ENCODE data around the gene URGCP.

GRCh38 chr7:43876976-43877745 lies 29.2 kb downstream of the URGCP start:
- TF ChIP-seq CEBPB (IDR thresholded peaks at IDR 0.05; ENCODE audit: borderline replicate concordance in 1 of 2, low read depth in 2 of 2, low read length in 2 of 2) = no peak
- no peak for TF ChIP-seq ATF3 (IDR thresholded peaks at IDR 0.05; ENCODE audit: borderline replicate concordance, extremely low read depth, low read depth, low read length)
- no peak for TF ChIP-seq CTCF (IDR thresholded peaks at IDR 0.05 in 2 of 3, conservative IDR thresholded peaks at IDR 0.05 in 1 of 3; ENCODE audit: control insufficient read depth in 2 of 3, extremely low read depth in 1 of 3, insufficient read depth in 1 of 3, low read depth in 3 of 3, low read length in 3 of 3)
- no peak for TF ChIP-seq REST (IDR thresholded peaks at IDR 0.05; ENCODE audit: low read depth, low read length)
- TF ChIP-seq, protein P1, sequence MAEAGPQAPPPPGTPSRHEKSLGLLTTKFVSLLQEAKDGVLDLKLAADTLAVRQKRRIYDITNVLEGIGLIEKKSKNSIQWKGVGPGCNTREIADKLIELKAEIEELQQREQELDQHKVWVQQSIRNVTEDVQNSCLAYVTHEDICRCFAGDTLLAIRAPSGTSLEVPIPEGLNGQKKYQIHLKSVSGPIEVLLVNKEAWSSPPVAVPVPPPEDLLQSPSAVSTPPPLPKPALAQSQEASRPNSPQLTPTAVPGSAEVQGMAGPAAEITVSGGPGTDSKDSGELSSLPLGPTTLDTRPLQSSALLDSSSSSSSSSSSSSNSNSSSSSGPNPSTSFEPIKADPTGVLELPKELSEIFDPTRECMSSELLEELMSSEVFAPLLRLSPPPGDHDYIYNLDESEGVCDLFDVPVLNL (IDR thresholded peaks at IDR 0.05; ENCODE audit: low read depth, low read length) = no peak
- TF ChIP-seq NFXL1 (IDR thresholded peaks at IDR 0.05; ENCODE audit: borderline replicate concordance) = no peak
- TF ChIP-seq ZBTB11 (CRISPR knock-in tag; IDR thresholded peaks at IDR 0.05) = no peak
- no peak for TF ChIP-seq NKRF (conservative IDR thresholded peaks at IDR 0.05)
- TF ChIP-seq NRF1 (conservative IDR thresholded peaks at IDR 0.05; ENCODE audit: low read depth, low read length) = no peak
- TF ChIP-seq CBX3 (IDR thresholded peaks at IDR 0.05; ENCODE audit: borderline replicate concordance, low read depth) = no peak
- TF ChIP-seq ESRRA (IDR thresholded peaks at IDR 0.05; ENCODE audit: low read length) = no peak
- no peak for TF ChIP-seq SIX5 (IDR thresholded peaks at IDR 0.05; ENCODE audit: low read depth, low read length, severe bottlenecking)
- no peak for TF ChIP-seq EP300 (IDR thresholded peaks at IDR 0.05; ENCODE audit: borderline replicate concordance in 1 of 2, control insufficient read depth in 1 of 2, low read depth in 2 of 2, low read length in 2 of 2)
- TF ChIP-seq SREBF2 (IDR thresholded peaks at IDR 0.05; ENCODE audit: low read length) = no peak
